HG03460 (cell line): Measurements from ENCODE around the gene ZDBF2.
"Not testable (repeated sequence)": the region's sequence is repeated elsewhere in the genome, so short reads cannot be mapped to it uniquely, and the experiment has no call there.

Source experiments
- ATAC-seq: cut with Tn5 transposase; IDR thresholded peaks from one replicate; pipeline ENCODE4 v1.9.1; 2021; ENCODE audit not compliant: unreplicated experiment

ZDBF2 gene

GRCh38 chr2:206323033-206323432, 48.6 kb downstream of the ZDBF2 start:
- no peak for ATAC-seq

GRCh38 chr2:206323486-206323885, 49.0 kb downstream of the ZDBF2 start:
- no peak for ATAC-seq

GRCh38 chr2:206324869-206325268, 50.4 kb downstream of the ZDBF2 start:
- ATAC-seq, result no peak

GRCh38 chr2:206328974-206329373, 54.5 kb downstream of the ZDBF2 start:
- ATAC-seq, result no peak

- no peak for ATAC-seq
Measured at GRCh38 chr2:206336861-206337260, 62.4 kb downstream of the ZDBF2 start.

GRCh38 chr2:206337956-206338355, 63.5 kb downstream of the ZDBF2 start:
- no peak for ATAC-seq

GRCh38 chr2:206341396-206341795, 66.9 kb downstream of the ZDBF2 start:
- no peak for ATAC-seq

- ATAC-seq, result no peak
Measured at GRCh38 chr2:206343144-206343543, 68.7 kb downstream of the ZDBF2 start.

GRCh38 chr2:206343816-206344215, 69.4 kb downstream of the ZDBF2 start:
- ATAC-seq, result no peak

- no peak for ATAC-seq
Measured at GRCh38 chr2:206345606-206346005, 71.1 kb downstream of the ZDBF2 start.

- no peak for ATAC-seq
Measured at GRCh38 chr2:206349375-206349774, 74.9 kb downstream of the ZDBF2 start.

- no peak for ATAC-seq
Measured at GRCh38 chr2:206352571-206352970, 78.1 kb downstream of the ZDBF2 start.

GRCh38 chr2:206353685-206354084, 79.2 kb downstream of the ZDBF2 start:
- ATAC-seq, result no peak

- no peak for ATAC-seq
Measured at GRCh38 chr2:206354129-206354528, 79.7 kb downstream of the ZDBF2 start.

- ATAC-seq, result not testable (repeated sequence)
Measured at GRCh38 chr2:206356840-206357239, 82.4 kb downstream of the ZDBF2 start.

- ATAC-seq, result not testable (repeated sequence)
Measured at GRCh38 chr2:206360840-206361239, 86.4 kb downstream of the ZDBF2 start.

- ATAC-seq, result peak; percentile 66
Measured at GRCh38 chr2:206361407-206362045, 87.1 kb downstream of the ZDBF2 start.
